ENCODE data around the gene DMAP1. TPM values are rescaled to one million over a fixed set of nuclear protein-coding genes. Genes with fewer than 3 reads are reported as not detected.
"Not testable (repeated sequence)": the region's sequence is repeated elsewhere in the genome, so short reads cannot be mapped to it uniquely, and the experiment has no call there.

Gene DMAP1, protein sequence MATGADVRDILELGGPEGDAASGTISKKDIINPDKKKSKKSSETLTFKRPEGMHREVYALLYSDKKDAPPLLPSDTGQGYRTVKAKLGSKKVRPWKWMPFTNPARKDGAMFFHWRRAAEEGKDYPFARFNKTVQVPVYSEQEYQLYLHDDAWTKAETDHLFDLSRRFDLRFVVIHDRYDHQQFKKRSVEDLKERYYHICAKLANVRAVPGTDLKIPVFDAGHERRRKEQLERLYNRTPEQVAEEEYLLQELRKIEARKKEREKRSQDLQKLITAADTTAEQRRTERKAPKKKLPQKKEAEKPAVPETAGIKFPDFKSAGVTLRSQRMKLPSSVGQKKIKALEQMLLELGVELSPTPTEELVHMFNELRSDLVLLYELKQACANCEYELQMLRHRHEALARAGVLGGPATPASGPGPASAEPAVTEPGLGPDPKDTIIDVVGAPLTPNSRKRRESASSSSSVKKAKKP
- total RNA-seq, result 10 to 100 TPM; 23.6 to 25.4 TPM
- long read RNA-seq, transcript DMAP1-203 (10 exons, 1,730 nt), result minor isoform, 16 of 57 reads
- long read RNA-seq, transcript DMAP1-201 (11 exons, 1,552 nt), result major isoform, 23 of 57 reads
- long read RNA-seq, partial matches to known transcripts, result 1 of 57 reads
- long read RNA-seq, other reads (novel, unspliced or antisense), result 13 of 57 reads

DNA sequence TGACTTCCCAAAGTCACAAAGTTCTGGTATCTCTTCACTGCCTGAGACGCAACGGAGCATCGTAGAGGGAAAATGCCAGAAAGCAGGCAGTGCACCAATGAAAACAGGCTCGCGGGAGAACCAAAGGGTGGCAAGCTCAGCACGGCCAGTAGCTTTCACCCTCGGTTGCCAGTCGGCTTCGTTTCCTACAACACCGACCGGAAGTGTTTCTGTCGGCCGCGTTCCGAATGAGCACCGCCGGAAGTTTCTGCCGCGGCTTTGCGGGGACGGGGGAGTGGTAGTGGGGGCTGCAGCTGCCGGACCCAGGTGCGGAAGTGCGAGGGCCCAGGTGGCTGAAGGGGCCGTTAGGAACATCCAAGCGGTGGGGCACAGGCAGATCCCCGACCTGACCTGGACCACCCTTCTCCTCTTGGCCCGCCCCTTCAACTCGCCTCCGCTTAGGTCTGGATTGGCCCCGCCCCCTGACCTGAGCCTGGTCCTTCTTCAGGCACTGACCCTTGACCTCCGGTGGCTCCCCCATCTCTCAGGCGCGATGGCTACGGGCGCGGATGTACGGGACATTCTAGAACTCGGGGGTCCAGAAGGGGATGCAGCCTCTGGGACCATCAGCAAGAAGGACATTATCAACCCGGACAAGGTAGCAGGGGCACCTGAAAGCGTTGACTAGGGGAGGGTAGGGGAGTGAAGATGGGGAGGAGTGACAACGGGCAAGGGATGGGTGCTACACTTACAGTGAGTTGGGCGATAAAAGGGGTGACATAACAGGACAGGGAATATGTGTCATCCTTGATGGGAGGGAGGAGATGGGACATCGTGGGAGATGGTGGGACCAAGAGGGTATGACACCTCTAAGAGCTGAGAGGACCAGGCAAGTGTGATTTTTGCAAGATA lies at the start of gene DMAP1:
TSS of gene DMAP1 (plus strand) at position 250 of the 891 bp plus-strand sequence. CDS start at position 533, 283 bp downstream.
- intact Hi-C loops (cut with DNase I), result loop anchor here in 1 of 2 donors (10.0 kb wide), 1 partner anchor 381 kb away; no protein-coding TSS in a partner anchor
- ATAC-seq, result peak; percentile 94 to 95

GRCh38 chr1:44168520-44169098 lies 44.7 kb upstream of the DMAP1 start:
- no peak for DNase-seq
- intact Hi-C loops (cut with DNase I), result no loop called here
- no peak for ATAC-seq

More for the DNA sequence above, at the start of gene DMAP1:
- peak; percentile 84 for DNase-seq

- ATAC-seq, result no peak
- intact Hi-C loops (cut with DNase I), result no loop called here
- DNase-seq, result no peak
Observed at GRCh38 chr1:44170281-44170823, 42.9 kb upstream of the DMAP1 start.

GRCh38 chr1:44174630-44175029 lies 38.6 kb upstream of the DMAP1 start:
- intact Hi-C loops (cut with DNase I), result no loop called here
- ATAC-seq (no peak), DNase-seq (no peak)

- intact Hi-C loops (cut with DNase I), result no loop called here
- ATAC-seq (no peak), DNase-seq (no peak)
Observed at GRCh38 chr1:44200336-44200735, 12.9 kb upstream of the DMAP1 start.

- not testable (repeated sequence) for DNase-seq
Observed at GRCh38 chr1:44206545-44206944, 6.7 kb upstream of the DMAP1 start.

DNA sequence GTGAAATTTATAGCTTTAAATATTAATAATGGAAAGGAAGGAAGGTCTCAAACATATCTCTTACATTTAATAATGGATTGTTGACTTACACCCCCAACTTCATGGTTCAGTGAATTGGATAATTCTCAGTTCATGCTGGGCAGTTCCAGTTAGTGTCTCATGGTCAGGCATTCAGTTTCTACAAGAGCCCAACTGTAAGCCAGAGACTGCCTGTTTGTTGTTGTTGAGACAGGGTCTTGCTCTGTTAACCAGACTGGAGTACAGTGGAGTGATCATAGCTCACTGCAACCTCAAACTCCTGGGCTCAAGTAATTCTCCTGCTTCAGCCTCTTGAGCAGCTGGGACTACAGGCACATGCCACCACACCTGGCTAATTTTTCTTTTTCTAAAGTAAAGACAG lies 5.0 kb upstream of the DMAP1 start:
- ATAC-seq (no peak), DNase-seq (no peak)
- intact Hi-C loops (cut with DNase I), result no loop called here

More at GRCh38 chr1:44206545-44206944, 6.7 kb upstream of the DMAP1 start:
- intact Hi-C loops (cut with DNase I); ATAC-seq: not testable (repeated sequence)

DNA sequence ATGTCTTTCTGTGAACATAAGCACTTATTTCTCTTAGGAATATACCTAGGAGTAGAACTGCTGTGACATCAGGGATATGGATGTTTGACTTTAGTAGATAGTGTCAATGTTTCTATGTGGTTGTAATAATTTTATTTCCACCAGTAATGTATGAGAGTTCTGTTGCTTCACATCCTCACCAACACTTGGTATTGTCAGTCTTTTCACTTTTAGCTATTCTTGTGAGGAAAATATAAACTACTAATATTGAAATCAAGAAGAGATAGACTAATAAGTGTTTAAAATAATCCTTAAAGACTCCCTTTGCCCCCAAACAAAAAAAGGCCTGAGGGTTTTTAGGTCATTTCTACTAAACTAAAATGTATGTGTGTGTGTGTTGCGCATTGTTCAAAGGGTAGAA lies 2.7 kb upstream of the DMAP1 start:
- intact Hi-C loops (cut with DNase I), result loop anchor here in 1 of 2 donors (10.0 kb wide), 1 partner anchor 384 kb away; no protein-coding TSS in a partner anchor
- no peak for DNase-seq

GRCh38 chr1:44212355-44213221 lies 683 bp upstream of the DMAP1 start:
- DNase-seq (no peak), ATAC-seq (peak in 1 of 2 donors; percentile 13)
- intact Hi-C loops (cut with DNase I), result loop anchor here in 1 of 2 donors (10.0 kb wide), 1 partner anchor 382 kb away; no protein-coding TSS in a partner anchor

More for the DNA sequence above, 2.7 kb upstream of the DMAP1 start:
- ATAC-seq, result no peak

DNA sequence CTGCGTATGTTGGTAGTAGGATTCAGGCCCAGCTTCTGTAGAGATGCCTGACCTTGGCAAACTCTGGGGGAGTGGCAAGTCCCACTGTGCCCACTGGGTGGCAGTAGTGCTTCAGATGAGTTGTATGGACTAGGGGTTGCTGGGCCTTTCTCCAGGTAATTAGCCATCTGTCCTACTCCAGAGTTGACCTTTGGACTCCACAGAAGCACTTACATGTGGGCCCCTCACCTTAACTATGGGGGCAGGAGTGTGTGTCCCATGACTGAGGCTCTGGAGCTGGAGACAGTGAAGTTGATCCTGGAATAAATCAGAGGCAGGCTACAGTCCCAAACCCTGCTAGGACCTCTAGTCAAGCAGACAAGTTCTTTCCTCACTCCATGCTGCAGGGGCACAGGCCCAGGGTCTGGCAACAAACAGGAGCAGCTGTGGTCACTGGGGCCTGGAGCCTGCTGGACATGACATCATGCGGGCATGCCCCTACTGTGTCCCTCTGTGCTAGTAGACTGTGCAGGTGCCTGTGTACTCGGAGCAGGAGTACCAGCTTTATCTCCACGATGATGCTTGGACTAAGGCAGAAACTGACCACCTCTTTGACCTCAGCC lies 4.6 kb downstream of the DMAP1 start:
- intact Hi-C loops (cut with DNase I), result loop anchor here (5.0 to 10.0 kb wide), 4 partner anchors 99 to 377 kb away; no protein-coding TSS in a partner anchor
- peak; percentile 79 for DNase-seq
- ATAC-seq, result peak; percentile 36 to 51

DNA sequence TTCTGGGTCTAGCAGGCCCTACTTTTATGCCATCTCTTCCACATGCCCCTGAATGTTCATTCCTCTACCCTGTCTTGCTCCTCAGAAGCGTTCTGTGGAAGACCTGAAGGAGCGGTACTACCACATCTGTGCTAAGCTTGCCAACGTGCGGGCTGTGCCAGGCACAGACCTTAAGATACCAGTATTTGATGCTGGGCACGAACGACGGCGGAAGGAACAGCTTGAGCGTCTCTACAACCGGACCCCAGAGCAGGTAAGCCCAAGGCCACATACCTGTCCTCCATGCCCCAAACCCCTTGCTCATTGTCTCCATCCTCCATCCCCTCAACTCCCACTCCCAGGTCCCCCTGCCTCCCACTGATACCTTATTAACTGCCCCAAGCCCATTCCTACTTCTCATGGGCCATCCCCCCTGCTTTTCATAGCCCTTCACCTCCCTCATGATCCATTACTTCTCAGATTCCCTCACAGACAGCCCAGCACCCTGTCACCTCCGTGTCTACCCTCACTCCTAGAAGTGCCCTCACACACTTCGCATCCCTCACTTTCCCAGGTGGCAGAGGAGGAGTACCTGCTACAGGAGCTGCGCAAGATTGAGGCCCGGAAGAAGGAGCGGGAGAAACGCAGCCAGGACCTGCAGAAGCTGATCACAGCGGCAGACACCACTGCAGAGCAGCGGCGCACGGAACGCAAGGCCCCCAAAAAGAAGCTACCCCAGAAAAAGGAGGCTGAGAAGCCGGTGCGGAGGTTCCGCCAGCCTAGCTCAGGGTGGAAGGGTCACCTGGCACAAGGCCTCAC lies 5.4 kb downstream of the DMAP1 start:
- DNase-seq (no peak), ATAC-seq (no peak)
- intact Hi-C loops (cut with DNase I), result loop anchor here (5.0 to 10.0 kb wide), 4 partner anchors 99 to 376 kb away; no protein-coding TSS in a partner anchor

- ATAC-seq (no peak), DNase-seq (no peak)
- intact Hi-C loops (cut with DNase I), result loop anchor here (5.0 to 10.0 kb wide), 4 partner anchors 98 to 376 kb away; no protein-coding TSS in a partner anchor
Observed at GRCh38 chr1:44219301-44219626, 6.0 kb downstream of the DMAP1 start.

GRCh38 chr1:44220001-44220751 lies 6.9 kb downstream of the DMAP1 start:
- ATAC-seq, result no peak
- no peak for DNase-seq
- intact Hi-C loops (cut with DNase I), result no loop called here

DNA sequence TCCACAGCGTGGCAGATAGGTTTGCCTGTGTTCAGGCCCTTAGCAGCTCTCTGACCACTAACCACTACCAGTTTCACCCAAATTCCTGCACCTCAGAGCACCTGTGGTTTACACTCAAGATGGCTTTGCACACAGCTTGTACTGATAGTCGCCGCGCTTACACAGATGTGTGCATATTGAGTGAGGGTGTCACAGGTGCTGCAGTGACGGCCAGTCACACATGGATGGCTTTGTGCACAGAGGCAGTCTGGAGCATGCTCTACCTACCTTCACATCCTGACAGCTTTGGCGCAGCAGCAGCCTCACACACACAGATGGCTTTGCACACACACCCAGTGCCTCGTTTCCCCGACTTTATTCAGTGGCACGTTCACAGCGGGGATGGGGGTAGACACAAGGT lies 7.5 kb downstream of the DMAP1 start:
- ATAC-seq (no peak), DNase-seq (no peak)
- intact Hi-C loops (cut with DNase I), result no loop called here

- intact Hi-C loops (cut with DNase I), result no loop called here
- DNase-seq, result no peak
- no peak for ATAC-seq
Observed at GRCh38 chr1:44221769-44222168, 8.5 kb downstream of the DMAP1 start.
